A673 (cell line): Measurements from ENCODE around the gene LCN15.

Source experiments
- CTCF ChIP-seq: fragments of 300-800, 200-600 bp; sonication (generic); conservative IDR thresholded peaks from 2 replicates; pipeline ENCODE4 v1.5.1; 2017; ENCODE audit warnings: low read depth, mild to moderate bottlenecking, antibody characterized with exemption, low read length, moderate library complexity, mixed read lengths
- EZH2 ChIP-seq: fragments of 200-600 bp; sonication (generic); IDR thresholded peaks from 2 replicates; pipeline ENCODE4 v1.6.1; 2017; ENCODE audit warnings: borderline replicate concordance, low read depth, mild to moderate bottlenecking, mixed read lengths, antibody characterized with exemption, low read length; ENCODE audit not compliant: poor library complexity, severe bottlenecking

GRCh38 chr9:136735812-136736480 lies 28.4 kb downstream of the LCN15 start:
- no peak for TF ChIP-seq CTCF
- no peak for TF ChIP-seq EZH2
